MM.1S (cell line): Measurements from ENCODE around the gene ARID4B.

Source experiments
- DNase-seq: peaks from one replicate; pipeline ENCODE4 v3.0.0-alpha.2; 2015
- H2AFZ ChIP-seq: fragments of 300-600 bp; sonication (generic); 2 replicates; pipeline ENCODE4 v1.6.0; 2016; ENCODE audit warnings: antibody characterized with exemption, low read length
- H3F3A ChIP-seq: fragments of 300-600 bp; sonication (generic); 2 replicates; pipeline ENCODE4 v1.6.1; 2016; ENCODE audit warnings: mild to moderate bottlenecking, antibody characterized with exemption, low read length, moderate library complexity, mixed read lengths; ENCODE audit not compliant: insufficient read depth
- H3K27ac ChIP-seq: fragments of 300-600 bp; sonication (generic); 2 replicates; pipeline ENCODE4 v1.5.1; 2016; ENCODE audit warnings: mild to moderate bottlenecking, low read length
- H3K27me3 ChIP-seq: fragments of 300-600 bp; sonication (generic); replicated peaks from 2 replicates; pipeline ENCODE4 v1.6.0; 2016; ENCODE audit warnings: low read length; ENCODE audit not compliant: insufficient read depth
- H3K36me3 ChIP-seq: fragments of 300-600 bp; sonication (generic); replicated peaks from 2 replicates; pipeline ENCODE4 v1.6.1; 2016; ENCODE audit warnings: mild to moderate bottlenecking, low read length, mixed read lengths; ENCODE audit not compliant: insufficient read depth
- H3K4me1 ChIP-seq: fragments of 300-600 bp; sonication (generic); 2 replicates; pipeline ENCODE4 v1.6.1; 2016; ENCODE audit warnings: low read length, mixed read lengths
- H3K4me2 ChIP-seq: fragments of 300-600 bp; sonication (generic); 2 replicates; pipeline ENCODE4 v1.6.0; 2016; ENCODE audit warnings: low read depth, low read length
- H3K4me3 ChIP-seq: fragments of 300-600 bp; sonication (generic); 2 replicates; pipeline ENCODE4 v1.5.1; 2016; ENCODE audit warnings: low read length, mixed read lengths
- H3K79me2 ChIP-seq: fragments of 300-600 bp; sonication (generic); 2 replicates; pipeline ENCODE4 v1.6.1; 2016; ENCODE audit warnings: mixed run types, low read length, mixed read lengths
- H3K9ac ChIP-seq: fragments of 300-600 bp; sonication (generic); 2 replicates; pipeline ENCODE4 v1.6.1; 2016; ENCODE audit warnings: low read length, mixed read lengths
- H3K9me2 ChIP-seq: fragments of 300-600 bp; sonication (generic); replicated peaks from 2 replicates; pipeline ENCODE4 v1.6.1; 2016; ENCODE audit warnings: mild to moderate bottlenecking, low read length, mixed read lengths; ENCODE audit not compliant: insufficient read depth
- H3K9me3 ChIP-seq: fragments of 300-600 bp; sonication (generic); replicated peaks from 2 replicates; pipeline ENCODE4 v1.6.1; 2016; ENCODE audit warnings: mild to moderate bottlenecking, low read length, mixed read lengths; ENCODE audit not compliant: insufficient read depth
- H4K20me1 ChIP-seq: fragments of 300-600 bp; sonication (generic); 2 replicates; pipeline ENCODE4 v1.6.1; 2016; ENCODE audit warnings: mild to moderate bottlenecking, low read length, moderate library complexity, mixed read lengths; ENCODE audit not compliant: insufficient read depth
- CTCF ChIP-seq: fragments of 300-600 bp; sonication (generic); IDR thresholded peaks from 2 replicates; pipeline ENCODE4 v1.5.1; 2016; ENCODE audit warnings: antibody characterized with exemption, low read length, mixed read lengths
- EZH2 ChIP-seq: fragments of 300-600 bp; sonication (generic); optimal IDR thresholded peaks from 2 replicates; pipeline ENCODE3; 2017; ENCODE audit warnings: low read depth, mild to moderate bottlenecking, antibody characterized with exemption, low read length, mixed read lengths
- EZH2phosphoT487 ChIP-seq: fragments of 300-600 bp; sonication (generic); IDR thresholded peaks from 2 replicates; pipeline ENCODE4 v1.6.1; 2018; ENCODE audit warnings: antibody characterized with exemption, low read length

ARID4B gene

GRCh38 chr1:235289859-235290739 is 37.9 kb downstream of the ARID4B start:
- Histone ChIP-seq H3K4me2 (no peak overlapping the region), H3K36me3 (no peaks in the 10 kb centered on the region), H4K20me1 (peaks cover 27% of the 10 kb centered on the region), H3K79me2 (peaks cover 97% of the 10 kb centered on the region), H3K9me3 (no peaks in the 10 kb centered on the region), H3K27ac (no peak overlapping the region), H3K9me2 (no peaks in the 10 kb centered on the region), H3K4me3 (no peak overlapping the region), H3F3A (no peaks in the 10 kb centered on the region), H3K27me3 (no peaks in the 10 kb centered on the region), H3K9ac (no peak overlapping the region), H2AFZ (no peak overlapping the region), H3K4me1 (no peaks in the 10 kb centered on the region)
- DNase-seq = no peak
- TF ChIP-seq CTCF (no peak), EZH2 (no peak), EZH2phosphoT487 (no peak)

GRCh38 chr1:235287208-235287882 is 40.6 kb downstream of the ARID4B start:
- Histone ChIP-seq H3K4me2 (no peak overlapping the region), H4K20me1 (peaks cover 17% of the 10 kb centered on the region), H3K9me2 (no peaks in the 10 kb centered on the region), H3K27ac (no peak overlapping the region), H2AFZ (no peak overlapping the region), H3K4me1 (no peaks in the 10 kb centered on the region), H3K9ac (no peak overlapping the region), H3K27me3 (no peaks in the 10 kb centered on the region), H3F3A (no peaks in the 10 kb centered on the region), H3K36me3 (no peaks in the 10 kb centered on the region), H3K79me2 (peaks cover 95% of the 10 kb centered on the region), H3K9me3 (no peaks in the 10 kb centered on the region), H3K4me3 (no peak overlapping the region)
- DNase-seq = no peak
- no peak for TF ChIP-seq EZH2phosphoT487
- no peak for TF ChIP-seq CTCF
- no peak for TF ChIP-seq EZH2

- Histone ChIP-seq H3K36me3 (no peaks in the 10 kb centered on the region), H3K4me3 (no peak overlapping the region), H3K9me3 (no peaks in the 10 kb centered on the region), H3K9me2 (no peaks in the 10 kb centered on the region), H3K9ac (no peak overlapping the region), H3K27ac (no peak overlapping the region), H3K4me2 (no peak overlapping the region), H3K27me3 (no peaks in the 10 kb centered on the region), H3K4me1 (no peaks in the 10 kb centered on the region), H4K20me1 (peaks cover 17% of the 10 kb centered on the region), H3K79me2 (peaks cover 94% of the 10 kb centered on the region), H2AFZ (no peak overlapping the region), H3F3A (no peaks in the 10 kb centered on the region)
- no peak for DNase-seq
- TF ChIP-seq EZH2phosphoT487 (no peak), EZH2 (no peak), CTCF (no peak)
Measured at GRCh38 chr1:235286667-235287066, 41.3 kb downstream of the ARID4B start.
